Epithelial cell of alveolus of lung (primary cell): ENCODE data around the gene NOL7. TPM values are rescaled to one million over a fixed set of nuclear protein-coding genes. Genes with fewer than 3 reads are reported as not detected.

Experiments
- total RNA-seq: library from RNA; depleted of rRNA; stranded (reverse); fragments of >200 nt; gene quantifications from 2 replicates; pipeline ENCODE4 v1.2.1, GENCODE V29; 2015

NOL7 gene
- total RNA-seq, result 50.5 and 70.2 TPM in 2 replicates

DNA sequence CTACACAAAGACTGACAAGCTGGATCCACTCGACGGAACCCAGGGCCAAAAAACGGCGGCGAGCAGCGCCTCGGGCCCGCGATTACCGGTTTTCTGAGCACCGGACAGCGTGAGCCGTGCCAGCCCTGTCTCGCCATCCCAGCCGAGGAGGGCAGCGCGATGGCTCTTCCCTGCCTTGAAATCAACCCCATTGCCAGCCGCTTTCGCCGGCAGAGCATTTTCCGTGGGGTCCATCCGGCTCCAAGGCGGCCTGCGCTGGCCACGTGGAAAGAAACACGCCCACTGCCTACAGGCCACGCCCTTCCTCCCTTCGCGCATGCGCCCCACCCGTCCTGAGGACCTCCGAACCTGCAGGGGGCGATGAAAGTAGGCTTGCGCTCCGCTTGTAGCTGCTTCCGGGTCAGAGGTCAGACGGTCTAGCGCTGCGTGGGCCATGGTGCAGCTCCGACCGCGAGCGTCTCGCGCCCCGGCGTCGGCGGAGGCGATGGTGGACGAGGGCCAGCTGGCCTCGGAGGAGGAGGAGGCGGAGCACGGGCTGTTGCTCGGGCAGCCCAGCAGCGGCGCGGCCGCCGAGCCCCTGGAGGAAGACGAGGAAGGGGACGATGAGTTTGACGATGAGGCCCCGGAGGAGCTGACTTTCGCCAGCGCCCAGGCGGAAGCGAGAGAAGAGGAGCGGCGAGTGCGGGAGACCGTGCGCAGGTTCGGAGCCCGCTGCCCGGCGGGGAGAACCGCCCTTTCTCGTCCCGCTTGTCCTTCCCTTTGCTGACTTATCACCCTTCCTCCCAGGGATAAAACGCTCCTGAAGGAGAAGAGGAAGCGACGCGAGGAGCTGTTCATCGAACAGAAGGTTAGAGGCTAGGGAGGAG, at the start of gene NOL7:
TSS of gene NOL7 (plus strand) at position 410 of the 866 bp plus-strand sequence. CDS start at position 434, 24 bp downstream.

DNA sequence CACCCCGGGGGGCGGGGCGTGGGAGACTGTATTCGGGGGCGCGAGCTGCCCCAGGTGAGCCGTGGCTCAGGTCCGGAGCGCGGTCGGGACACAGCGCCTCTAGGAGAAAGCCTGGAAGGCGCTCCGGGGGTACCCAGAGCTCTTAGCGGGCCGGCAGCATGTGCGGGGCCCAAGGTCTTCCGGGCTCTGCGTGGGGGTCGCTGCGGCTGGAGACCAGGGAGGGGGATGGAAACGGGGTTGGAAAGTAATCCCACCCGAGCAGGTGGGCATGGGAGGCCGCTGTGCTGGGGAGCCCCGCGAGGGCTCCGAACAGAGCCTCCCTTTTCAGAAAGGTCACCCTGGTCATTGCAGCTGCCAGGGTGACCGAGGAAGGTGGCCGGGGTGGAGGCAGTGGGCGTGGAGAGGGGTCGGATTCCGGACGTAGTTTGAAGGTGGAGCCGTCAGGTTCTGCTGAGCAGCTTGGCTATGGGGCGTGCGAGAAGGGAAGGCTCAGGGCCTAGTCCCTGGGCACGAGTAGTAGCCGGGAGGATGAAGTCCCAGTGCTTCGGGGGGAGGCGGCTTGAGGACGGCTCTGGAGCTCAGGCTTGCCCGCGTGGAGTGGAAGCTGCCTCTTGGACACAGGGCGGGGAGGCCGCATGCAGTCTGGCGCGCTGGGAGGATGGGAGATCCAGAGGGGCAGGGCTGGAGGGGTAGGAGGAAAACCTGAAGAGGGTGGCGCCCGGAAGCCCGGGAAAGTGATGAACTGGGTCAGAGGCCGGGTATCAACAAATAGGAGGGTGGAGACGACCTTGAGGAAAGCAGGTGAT, 40.4 kb upstream of the NOL7 start, which contains the start of gene SIRT5:
TSS of gene SIRT5 (plus strand) at position 31 of the 806 bp plus-strand sequence. CDS start 9,510 bp downstream, outside the sequence.

Other genes starting within 250 kb of the NOL7 start
- gene GFOD1, start 127.7 kb upstream of the NOL7 start, total RNA-seq, result 2.6 and 2.8 TPM in 2 replicates
- 7.8 and 9.9 TPM in 2 replicates for gene SIRT5, start 40.7 kb upstream of the NOL7 start, total RNA-seq
- 21.1 and 32.5 TPM in 2 replicates for gene RANBP9, start 96.5 kb downstream of the NOL7 start, total RNA-seq
- 8.4 and 11.4 TPM in 2 replicates for gene MCUR1, start 199.2 kb downstream of the NOL7 start, total RNA-seq